H1 (cell line): ENCODE data around the gene ASIP. TPM values are rescaled to one million over a fixed set of nuclear protein-coding genes. Genes with fewer than 3 reads are reported as not detected.

Source experiments
- CTCF ChIA-PET: fragments of 300-600 bp; sonication (Branson Sonifier 250); formaldehyde crosslinking; loops from one replicate; lab custom pipeline; 2021; ENCODE audit not compliant: partially characterized antibody; lab: Charles Lee
- POLR2A ChIA-PET: fragments of 300-600 bp; sonication (Branson Sonifier 250); formaldehyde crosslinking; loops from one replicate; lab custom pipeline; 2021; ENCODE audit warnings: inconsistent platforms; ENCODE audit not compliant: partially characterized antibody; lab: Charles Lee
- DNase-seq, 2 experiments: peaks; one replicate each; pipeline versions ENCODE4 v3.0.0 to v3.0.0-alpha.2; 2010 to 2022; ENCODE audit warnings: low spot score in 2 of 2, low read depth in 1 of 2, mixed read lengths in 1 of 2
- FAIRE-seq: peaks from 2 replicates; lab custom pipeline; 2011; peaks lifted over from hg19 to GRCh38; lab: Jason Lieb, UNC
- H2AFZ ChIP-seq: 2 replicates; pipeline ENCODE4 v1.8.1; 2012; ENCODE audit warnings: low read length, inconsistent platforms
- H2AK5ac ChIP-seq: 2 replicates; pipeline ENCODE4 v1.6.1; 2013; ENCODE audit warnings: low read depth, low read length
- H2BK120ac ChIP-seq: replicated peaks from 2 replicates; pipeline ENCODE3; 2013; ENCODE audit warnings: low read depth, low read length, inconsistent platforms
- H2BK12ac ChIP-seq: 2 replicates; pipeline ENCODE4 v1.6.1; 2013; ENCODE audit warnings: low read depth, low read length
- H2BK15ac ChIP-seq: 2 replicates; pipeline ENCODE4 v1.6.1; 2013; ENCODE audit warnings: low read length
- H2BK20ac ChIP-seq: 2 replicates; pipeline ENCODE4 v1.6.1; 2013; ENCODE audit warnings: low read length
- H2BK5ac ChIP-seq: 2 replicates; pipeline ENCODE4 v1.6.1; 2013; ENCODE audit warnings: low read depth, low read length
- H3K14ac ChIP-seq: 2 replicates; pipeline ENCODE4 v1.6.1; 2013; ENCODE audit warnings: inconsistent platforms; ENCODE audit not compliant: insufficient read length
- H3K18ac ChIP-seq: 2 replicates; pipeline ENCODE4 v1.6.1; 2013; ENCODE audit warnings: low read length; ENCODE audit errors: extremely low read depth
- H3K23ac ChIP-seq: 2 replicates; pipeline ENCODE4 v1.6.1; 2013; ENCODE audit warnings: inconsistent platforms; ENCODE audit not compliant: insufficient read length
- H3K23me2 ChIP-seq: 2 replicates; pipeline ENCODE4 v1.6.1; 2013; ENCODE audit warnings: low read depth, low read length
- H3K27ac ChIP-seq: 2 replicates; pipeline ENCODE4 v1.6.1; 2011; ENCODE audit warnings: low read depth, low read length, inconsistent platforms
- H3K27me3 ChIP-seq, 4 experiments: replicated peaks in 1 of 4; 1 replicate in 1 of 4; 2 replicates in 3 of 4; pipeline versions ENCODE4 v1.6.1 to v1.8.1; 2011 to 2013; ENCODE audit warnings: low read length in 3 of 4, mild to moderate bottlenecking in 3 of 4, inconsistent platforms in 2 of 4, mixed read lengths in 2 of 4, moderate library complexity in 1 of 4; ENCODE audit not compliant: control insufficient read depth in 3 of 4, insufficient read depth in 3 of 4; ENCODE audit errors: extremely low read depth in 1 of 4
- H3K36me3 ChIP-seq, 4 experiments: 2 replicates each; pipeline versions ENCODE4 v1.6.1 to v1.8.1; 2011 to 2013; ENCODE audit warnings: mild to moderate bottlenecking in 4 of 4, low read length in 3 of 4, moderate library complexity in 2 of 4, control low read depth in 1 of 4, inconsistent platforms in 1 of 4; ENCODE audit not compliant: insufficient read depth in 4 of 4, control insufficient read depth in 2 of 4
- H3K4ac ChIP-seq: replicated peaks from 2 replicates; pipeline ENCODE3; 2013; ENCODE audit warnings: low read length, low read depth, mixed read lengths, inconsistent platforms; ENCODE audit not compliant: insufficient read length
- H3K4me1 ChIP-seq, 4 experiments: replicated peaks in 1 of 4; 1 replicate in 1 of 4; 2 replicates in 3 of 4; pipeline versions ENCODE4 v1.6.1 to v1.8.1; 2011 to 2013; ENCODE audit warnings: low read length in 3 of 4, inconsistent platforms in 2 of 4, mixed read lengths in 1 of 4; ENCODE audit not compliant: insufficient read depth in 4 of 4, control insufficient read depth in 3 of 4
- H3K4me2 ChIP-seq, 2 experiments: 2 replicates each; pipeline versions ENCODE4 v1.6.1 to v1.8.1; 2011 to 2013; ENCODE audit warnings: low read depth in 2 of 2, low read length in 2 of 2, control low read depth in 1 of 2, inconsistent platforms in 1 of 2, mild to moderate bottlenecking in 1 of 2; ENCODE audit not compliant: insufficient read depth in 1 of 2
- H3K4me3 ChIP-seq, 4 experiments: fragments of 200-600, 300-600 bp in 1 of 4; sonication (generic), shearing (Covaris generic), sonication (Bioruptor Twin) in 1 of 4; 2 replicates each; pipeline versions ENCODE4 v1.5.1 to v1.8.1; 2011 to 2016; ENCODE audit warnings: low read length in 4 of 4, low read depth in 3 of 4, control low read depth in 2 of 4, inconsistent platforms in 2 of 4, mild to moderate bottlenecking in 2 of 4, mixed read lengths in 1 of 4, moderate library complexity in 1 of 4; ENCODE audit not compliant: insufficient read depth in 2 of 4; ENCODE audit errors: extremely low read depth in 1 of 4
- H3K56ac ChIP-seq: replicated peaks from 2 replicates; pipeline ENCODE3; 2013; ENCODE audit warnings: low read depth, mild to moderate bottlenecking, mixed read lengths, low read length, inconsistent platforms; ENCODE audit not compliant: insufficient read length
- H3K79me1 ChIP-seq: 2 replicates; pipeline ENCODE4 v1.6.1; 2013; ENCODE audit warnings: low read depth, low read length, control low read depth
- H3K79me2 ChIP-seq, 2 experiments: 2 replicates each; pipeline versions ENCODE4 v1.6.1 to v1.8.1; 2012 to 2013; ENCODE audit warnings: low read length in 2 of 2, mild to moderate bottlenecking in 2 of 2, inconsistent platforms in 1 of 2; ENCODE audit not compliant: insufficient read depth in 2 of 2, control insufficient read depth in 1 of 2
- H3K9ac ChIP-seq, 4 experiments: replicated peaks in 1 of 4; 1 replicate in 1 of 4; 2 replicates in 3 of 4; pipeline versions ENCODE4 v1.6.1 to v1.8.1; 2011 to 2013; ENCODE audit warnings: low read depth in 3 of 4, low read length in 3 of 4, control low read depth in 2 of 4, mild to moderate bottlenecking in 2 of 4, moderate library complexity in 2 of 4, inconsistent platforms in 1 of 4; ENCODE audit errors: extremely low read depth in 1 of 4
- H3K9me3 ChIP-seq, 2 experiments: 2 replicates each; pipeline versions ENCODE4 v1.6.1 to v1.8.1; 2012 to 2013; ENCODE audit warnings: mild to moderate bottlenecking in 2 of 2, moderate library complexity in 2 of 2, control low read depth in 1 of 2, inconsistent platforms in 1 of 2, low read depth in 1 of 2, low read length in 1 of 2, mixed read lengths in 1 of 2; ENCODE audit not compliant: insufficient read depth in 2 of 2
- H4K20me1 ChIP-seq, 2 experiments: replicated peaks in 1 of 2; 2 replicates each; pipeline versions ENCODE3 to v1.8.1; 2011 to 2013; ENCODE audit warnings: inconsistent platforms in 2 of 2, low read length in 2 of 2, mild to moderate bottlenecking in 1 of 2; ENCODE audit not compliant: insufficient read depth in 2 of 2, control insufficient read depth in 1 of 2
- H4K5ac ChIP-seq: 2 replicates; pipeline ENCODE4 v1.6.1; 2013; ENCODE audit warnings: low read length, low read depth, mixed read lengths, inconsistent platforms; ENCODE audit not compliant: insufficient read length
- H4K8ac ChIP-seq: 2 replicates; pipeline ENCODE4 v1.8.0; 2013; ENCODE audit warnings: mild to moderate bottlenecking, moderate library complexity, low read length, inconsistent platforms; ENCODE audit not compliant: insufficient read depth; ENCODE audit errors: extremely low read depth
- H4K91ac ChIP-seq: replicated peaks from 2 replicates; pipeline ENCODE3; 2013; ENCODE audit warnings: low read length, mixed read lengths, inconsistent platforms; ENCODE audit not compliant: insufficient read length
- CREB1 ChIP-seq: IDR thresholded peaks from 2 replicates; pipeline ENCODE4 v1.6.1; 2012; ENCODE audit warnings: inconsistent platforms
- RBBP5 ChIP-seq: IDR thresholded peaks from 2 replicates; pipeline ENCODE4 v1.7.1; 2012; ENCODE audit warnings: low read depth, mild to moderate bottlenecking, inconsistent platforms, low read length, moderate library complexity, borderline replicate concordance
- SP2 ChIP-seq: IDR thresholded peaks from 2 replicates; pipeline ENCODE4 v1.6.1; 2012; ENCODE audit warnings: mild to moderate bottlenecking, low read length, inconsistent platforms
- SRF ChIP-seq: IDR thresholded peaks from 2 replicates; pipeline ENCODE4 v1.6.1; 2011; ENCODE audit warnings: mild to moderate bottlenecking, low read depth, low read length, moderate library complexity
- TAF7 ChIP-seq: optimal IDR thresholded peaks from 2 replicates; pipeline ENCODE3; 2011; ENCODE audit warnings: low read depth, mild to moderate bottlenecking, inconsistent platforms, low read length, moderate library complexity, borderline replicate concordance
- WGBS, 2 experiments: shearing (Covaris generic) in 1 of 2; methylation state at CpG; one replicate each; pipeline versions ENCODE4 v1.1.6 to v1.1.7; 2013 to 2015; ENCODE audit warnings: low lambda C conversion rate in 2 of 2, mixed read lengths in 2 of 2, inconsistent platforms in 1 of 2, low coverage in 1 of 2, missing lambda C conversion rate in 1 of 2; ENCODE audit not compliant: insufficient replicate concordance in 2 of 2, insufficient coverage in 1 of 2, insufficient read length in 1 of 2; ENCODE audit errors: extremely low coverage in 1 of 2, missing lambda C conversion rate in 1 of 2; 5-methylcytosine and 5-hydroxymethylcytosine counted together
- polyA plus RNA-seq, 7 experiments: library from polyadenylated mRNA; depleted of rRNA in 3 of 7; stranded (reverse) in 5 of 7; unstranded in 2 of 7; fragments of >200 nt in 5 of 7; fragments of 200-250 nt in 2 of 7; gene quantifications; 1 replicate in 5 of 7; 2 replicates in 1 of 7; 4 replicates in 1 of 7; pipeline versions ENCODE4 v1.2.1 to v1.2.3, GENCODE V29; 2011 to 2013; ENCODE audit warnings: missing spikeins in 2 of 7, mixed read lengths in 2 of 7
- total RNA-seq: library from RNA; stranded (reverse); fragmentation: NEBNext Ultra II Directional; extraction: Animal tissue kit (Norgen Biotek cat#: 25700); gene quantifications from 2 replicates; pipeline ENCODE4 v1.2.1, GENCODE V29; 2021

The ASIP gene
- total and polyA plus RNA-seq, 2 of the 8 experiments (the other 6 are each of a cell fraction or from before 2014, with no cell fraction given), result not detected

GRCh38 chr20:34200023-34200422 lies 41.2 kb upstream of the ASIP start:
- Histone ChIP-seq H4K91ac (no peak overlapping the region), H3K18ac (no peak overlapping the region), H3K4me3 (no peak overlapping the region), H3K79me1 (no peaks in the 10 kb centered on the region), H3K27ac (no peak overlapping the region), H3K14ac (no peak overlapping the region), H3K4me2 (no peak overlapping the region), H2BK120ac (no peak overlapping the region), H3K9me3 (no peaks in the 10 kb centered on the region), H2AK5ac (no peak overlapping the region), H4K8ac (no peak overlapping the region), H2BK5ac (no peak overlapping the region), H2BK12ac (no peak overlapping the region), H3K27me3 (no peaks in the 10 kb centered on the region), H3K23ac (no peak overlapping the region), H4K20me1 (no peaks in the 10 kb centered on the region), H3K4me1 (peaks cover 0 to 4% (median 0%) of the 10 kb centered on the region in 4 experiments; a peak in 2 of 7 replicates), H3K9ac (no peak overlapping the region), H2BK20ac (no peak overlapping the region), H3K23me2 (no peaks in the 10 kb centered on the region), H3K36me3 (no peaks in the 10 kb centered on the region), H4K5ac (no peak overlapping the region), H3K4ac (no peak overlapping the region), H2BK15ac (no peak overlapping the region), H3K56ac (no peak overlapping the region), H2AFZ (no peak overlapping the region), H3K79me2 (no peaks in the 10 kb centered on the region)
- CTCF ChIA-PET, result interaction anchor here (2.9 kb wide), 1 partner anchor 9 kb away, joined by 13 read pairs; no protein-coding TSS in a partner anchor
- FAIRE-seq, result no peak
- no peak for DNase-seq
- WGBS, 2 experiments, result 89% methylated on average over 2 of the region's 2 CpGs; no CpG with 5 or more reads in 1 of the 2 experiments
- POLR2A ChIA-PET, result no interaction called here
- TF ChIP-seq TAF7, result no peak
- TF ChIP-seq RBBP5, result no peak
- TF ChIP-seq SRF, result no peak
- no peak for TF ChIP-seq SP2
- TF ChIP-seq CREB1, result no peak
